ENCODE data around the gene TMPO. TPM values are rescaled to one million over a fixed set of nuclear protein-coding genes. Genes with fewer than 3 reads are reported as not detected.
"Not testable (repeated sequence)": the region's sequence is repeated elsewhere in the genome, so short reads cannot be mapped to it uniquely, and the experiment has no call there.

Gene TMPO
- total and polyA plus RNA-seq, 2 donors from 2014 or later: 13.9 to 55.5 TPM

GRCh38 chr12:98549371-98550110, 34.2 kb downstream of the TMPO start:
- no peaks in the 10 kb centered on the region for H3K9me3 ChIP-seq (ENCODE audit: control insufficient read depth in 2 of 3, insufficient read depth in 1 of 3, low read length in 3 of 3)
- no peak overlapping the region for H3K9ac ChIP-seq (ENCODE audit: low read length in 3 of 3)
- H3K4me3 ChIP-seq (ENCODE audit: low read length in 3 of 3): no peak overlapping the region
- H3K36me3 ChIP-seq (ENCODE audit: control insufficient read depth in 2 of 3, insufficient read depth in 3 of 3, low read length in 3 of 3): peaks cover 4 to 23% (median 7%) of the 10 kb centered on the region in 3 donors
- DNase-seq (no peak), FAIRE-seq (peak; percentile 51)
- H3K27me3 ChIP-seq (ENCODE audit: control insufficient read depth, insufficient read depth, low read length): no peaks in the 10 kb centered on the region
- H3K4me1 ChIP-seq (ENCODE audit: control insufficient read depth in 2 of 3, insufficient read depth in 2 of 3, low read depth in 1 of 3, low read length in 3 of 3): no peaks in the 10 kb centered on the region
- TF ChIP-seq CTCF (IDR thresholded peaks at IDR 0.05; ENCODE audit: borderline replicate concordance, extremely low read depth, insufficient read depth): no peak
- H3K27ac ChIP-seq (ENCODE audit: low read depth in 2 of 2, low read length in 2 of 2): no peak overlapping the region
- intact Hi-C loops (cut with DNase I): no loop called here

- no peak for DNase-seq
- no peaks in the 10 kb centered on the region for H3K9me3 ChIP-seq (ENCODE audit: control insufficient read depth in 2 of 3, insufficient read depth in 1 of 3, low read length in 3 of 3)
- peaks cover 3 to 16% (median 7%) of the 10 kb centered on the region in 3 donors for H3K36me3 ChIP-seq (ENCODE audit: control insufficient read depth in 2 of 3, insufficient read depth in 3 of 3, low read length in 3 of 3)
- no peaks in the 10 kb centered on the region for H3K27me3 ChIP-seq (ENCODE audit: control insufficient read depth, insufficient read depth, low read length)
- H3K4me1 ChIP-seq (ENCODE audit: control insufficient read depth in 2 of 3, insufficient read depth in 2 of 3, low read depth in 1 of 3, low read length in 3 of 3): no peaks in the 10 kb centered on the region
- no peak overlapping the region for H3K27ac ChIP-seq (ENCODE audit: low read depth in 2 of 2, low read length in 2 of 2)
- FAIRE-seq: no peak
- no peak overlapping the region for H3K9ac ChIP-seq (ENCODE audit: low read length in 3 of 3)
- TF ChIP-seq CTCF (IDR thresholded peaks at IDR 0.05; ENCODE audit: borderline replicate concordance, extremely low read depth, insufficient read depth): no peak
- H3K4me3 ChIP-seq (ENCODE audit: low read length in 3 of 3): no peak overlapping the region
- intact Hi-C loops (cut with DNase I): no loop called here
These were observed 36.4 kb downstream of the TMPO start for GRCh38 chr12:98551787-98552186.

GRCh38 chr12:98558097-98558496, 42.7 kb downstream of the TMPO start:
- intact Hi-C loops (cut with DNase I); FAIRE-seq: not testable (repeated sequence)

GRCh38 chr12:98559666-98560065, 44.3 kb downstream of the TMPO start:
- Histone ChIP-seq H3K9ac (ENCODE audit: low read length in 3 of 3) (no peak overlapping the region), H3K9me3 (ENCODE audit: control insufficient read depth in 2 of 3, insufficient read depth in 1 of 3, low read length in 3 of 3) (no peaks in the 10 kb centered on the region), H3K27me3 (ENCODE audit: control insufficient read depth, insufficient read depth, low read length) (no peaks in the 10 kb centered on the region), H3K4me1 (ENCODE audit: control insufficient read depth in 2 of 3, insufficient read depth in 2 of 3, low read depth in 1 of 3, low read length in 3 of 3) (no peaks in the 10 kb centered on the region), H3K36me3 (ENCODE audit: control insufficient read depth in 2 of 3, insufficient read depth in 3 of 3, low read length in 3 of 3) (no peaks in the 10 kb centered on the region), H3K4me3 (ENCODE audit: low read length in 3 of 3) (no peak overlapping the region), H3K27ac (ENCODE audit: low read depth in 2 of 2, low read length in 2 of 2) (no peak overlapping the region)
- intact Hi-C loops (cut with DNase I): no loop called here
- no peak for DNase-seq
- TF ChIP-seq CTCF (IDR thresholded peaks at IDR 0.05; ENCODE audit: borderline replicate concordance, extremely low read depth, insufficient read depth): no peak
- no peak for FAIRE-seq

More at GRCh38 chr12:98558097-98558496, 42.7 kb downstream of the TMPO start:
- not testable (repeated sequence) for H3K9me3 ChIP-seq (ENCODE audit: control insufficient read depth in 2 of 3, insufficient read depth in 1 of 3, low read length in 3 of 3); H3K27me3 ChIP-seq (ENCODE audit: control insufficient read depth, insufficient read depth, low read length); H3K27ac ChIP-seq (ENCODE audit: low read depth in 2 of 2, low read length in 2 of 2); DNase-seq; H3K36me3 ChIP-seq (ENCODE audit: control insufficient read depth in 2 of 3, insufficient read depth in 3 of 3, low read length in 3 of 3); H3K4me1 ChIP-seq (ENCODE audit: control insufficient read depth in 2 of 3, insufficient read depth in 2 of 3, low read depth in 1 of 3, low read length in 3 of 3); H3K4me3 ChIP-seq (ENCODE audit: low read length in 3 of 3); H3K9ac ChIP-seq (ENCODE audit: low read length in 3 of 3)
